ENCODE results near the gene GSTA2.
"Not testable (repeated sequence)": the region's sequence is repeated elsewhere in the genome, so short reads cannot be mapped to it uniquely, and the experiment has no call there.

Gene GSTA2

DNA sequence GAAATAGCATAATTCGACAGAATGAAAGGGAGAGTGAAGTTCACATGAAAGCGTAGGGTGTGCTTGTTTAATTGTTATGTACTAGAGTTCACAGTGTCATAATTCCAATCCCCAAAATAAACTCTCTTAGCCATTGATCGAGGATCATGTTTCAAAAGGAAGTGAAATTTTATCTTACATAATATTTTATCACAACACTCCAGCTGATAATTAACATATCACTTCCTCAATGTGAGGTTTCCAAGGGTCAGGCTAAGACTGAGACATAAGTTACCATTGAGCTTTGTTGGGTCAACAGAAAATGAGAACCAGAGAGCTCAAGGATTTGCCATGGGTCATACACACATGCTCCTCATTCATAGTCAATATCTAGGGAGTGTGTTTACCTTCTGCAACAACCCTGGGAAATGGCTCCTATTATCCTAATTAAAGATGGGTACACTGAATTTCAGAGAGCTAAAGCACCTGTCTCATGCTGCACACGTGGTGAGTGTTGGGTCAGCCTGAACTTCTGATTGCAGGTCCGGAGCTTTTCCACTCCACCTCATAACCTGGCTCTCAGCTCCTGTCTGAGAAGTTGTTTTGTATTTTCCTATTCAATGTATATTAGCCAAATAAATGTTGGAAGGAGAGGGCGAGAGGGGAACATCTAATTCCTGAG, 3.0 kb downstream of the GSTA2 start:
- no peak for DNase-seq (ENCODE audit: low read depth, low spot score)

DNA sequence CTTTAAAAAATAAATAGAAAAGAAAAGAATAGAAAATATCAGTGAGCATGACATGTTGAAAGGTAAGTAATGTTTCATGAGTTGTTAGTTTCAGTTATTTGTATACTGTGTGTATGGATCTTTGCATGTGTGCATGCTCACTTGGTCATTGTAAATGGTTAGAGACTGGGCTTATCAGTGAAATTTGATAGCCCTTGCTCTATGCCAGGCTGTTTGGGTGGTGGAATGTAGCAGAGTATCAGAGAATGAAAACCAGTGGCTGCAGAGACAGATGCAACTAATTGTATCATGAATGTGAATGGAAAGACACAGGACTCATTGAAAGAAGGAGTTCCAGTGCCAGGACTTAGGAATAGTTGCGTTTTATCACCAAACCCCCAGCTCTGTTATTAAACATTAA, 4.2 kb downstream of the GSTA2 start:
- no peak for DNase-seq (ENCODE audit: low read depth, low spot score)

DNA sequence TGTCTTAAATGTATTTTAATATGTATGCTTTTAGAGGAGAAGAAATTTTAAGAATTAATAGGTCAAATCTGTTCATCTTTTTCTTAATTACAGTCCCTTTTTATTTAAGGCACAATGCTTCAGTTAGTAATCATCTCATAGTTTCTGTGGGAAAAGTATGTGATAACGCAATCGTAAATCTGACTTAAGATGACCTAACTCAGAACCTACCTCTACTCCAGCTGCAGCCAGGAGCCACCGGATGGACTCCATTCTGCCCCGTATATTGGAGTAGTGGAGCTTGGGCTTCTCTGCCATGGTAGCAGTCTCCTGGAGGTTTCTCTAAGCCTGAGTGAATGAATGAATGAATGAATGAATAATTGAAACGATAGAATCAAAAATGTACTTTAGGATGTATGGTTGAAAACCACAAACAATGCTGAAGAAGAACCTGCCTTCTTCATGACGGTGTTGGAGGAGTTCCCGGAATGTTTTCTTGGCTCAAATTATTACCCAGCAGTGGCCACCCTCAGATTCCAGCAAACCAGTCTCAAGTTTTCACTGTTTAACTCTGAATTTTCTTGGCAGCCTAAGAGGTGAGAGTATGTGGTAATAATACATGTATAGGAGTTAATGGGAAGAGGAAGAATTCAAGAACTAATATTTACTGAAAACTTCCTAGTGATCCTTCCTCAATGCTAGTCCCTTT, 5.5 kb downstream of the GSTA2 start:
- DNase-seq (ENCODE audit: low read depth, low spot score) = not testable (repeated sequence)

DNA sequence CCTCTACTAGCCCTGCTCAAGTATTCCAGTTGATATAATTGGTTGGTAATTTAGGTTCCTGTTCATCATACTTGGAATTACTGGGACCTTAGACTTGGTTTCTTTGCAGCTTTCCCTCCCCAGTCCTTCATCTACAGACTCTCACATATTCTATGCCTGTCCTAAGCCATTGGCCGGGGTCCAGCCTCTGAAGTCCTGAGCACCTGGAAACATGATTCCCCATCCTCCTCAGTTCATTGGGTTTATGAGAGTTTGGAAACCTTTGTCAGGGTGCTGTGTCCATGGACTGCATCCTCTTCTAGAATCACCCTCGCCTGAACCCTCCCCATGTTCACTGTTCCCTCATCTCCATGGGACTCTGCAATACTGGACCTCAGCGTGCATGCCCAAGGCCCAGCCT, 8.8 kb downstream of the GSTA2 start:
- DNase-seq (ENCODE audit: low read depth, low spot score) = no peak

DNA sequence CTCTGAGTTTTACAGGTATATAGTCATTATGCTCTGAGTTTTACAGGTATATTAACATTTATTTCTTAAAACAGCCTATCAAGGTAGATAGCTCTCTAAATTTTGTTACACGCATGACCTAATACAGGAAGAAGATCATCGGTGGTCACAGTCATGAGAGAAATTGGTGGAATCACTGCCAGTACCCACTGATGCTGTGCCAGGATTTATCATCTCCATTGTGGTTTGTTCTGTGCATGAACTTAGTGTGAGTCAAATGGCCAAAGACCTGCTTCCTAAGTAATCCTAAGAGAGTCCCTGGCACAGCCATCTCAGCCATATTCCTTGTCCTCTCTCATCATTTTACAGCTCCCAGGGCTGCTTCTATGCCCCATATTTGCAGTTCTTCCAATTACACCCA, 10.1 kb downstream of the GSTA2 start:
- DNase-seq (ENCODE audit: low read depth, low spot score) = not testable (repeated sequence)

DNA sequence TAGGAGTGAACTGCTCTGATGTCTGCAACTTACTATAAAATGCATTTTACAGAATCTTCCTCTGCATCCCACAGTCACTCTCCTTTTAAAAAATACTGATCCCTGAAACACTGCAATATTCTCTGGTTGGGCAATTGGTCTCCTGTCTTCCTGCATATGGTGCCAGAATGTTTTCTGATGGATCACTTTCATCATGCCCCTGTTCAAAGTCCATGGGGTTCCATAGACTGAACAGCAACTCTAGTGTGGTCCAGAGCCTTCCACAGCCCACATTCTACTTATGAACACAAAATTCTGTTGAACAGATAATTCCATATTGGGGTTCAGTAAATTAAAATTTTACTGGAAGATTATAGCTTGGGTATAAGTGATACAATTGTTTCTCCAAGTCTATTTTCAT, 11.0 kb downstream of the GSTA2 start:
- DNase-seq (ENCODE audit: low read depth, low spot score) = no peak

DNA sequence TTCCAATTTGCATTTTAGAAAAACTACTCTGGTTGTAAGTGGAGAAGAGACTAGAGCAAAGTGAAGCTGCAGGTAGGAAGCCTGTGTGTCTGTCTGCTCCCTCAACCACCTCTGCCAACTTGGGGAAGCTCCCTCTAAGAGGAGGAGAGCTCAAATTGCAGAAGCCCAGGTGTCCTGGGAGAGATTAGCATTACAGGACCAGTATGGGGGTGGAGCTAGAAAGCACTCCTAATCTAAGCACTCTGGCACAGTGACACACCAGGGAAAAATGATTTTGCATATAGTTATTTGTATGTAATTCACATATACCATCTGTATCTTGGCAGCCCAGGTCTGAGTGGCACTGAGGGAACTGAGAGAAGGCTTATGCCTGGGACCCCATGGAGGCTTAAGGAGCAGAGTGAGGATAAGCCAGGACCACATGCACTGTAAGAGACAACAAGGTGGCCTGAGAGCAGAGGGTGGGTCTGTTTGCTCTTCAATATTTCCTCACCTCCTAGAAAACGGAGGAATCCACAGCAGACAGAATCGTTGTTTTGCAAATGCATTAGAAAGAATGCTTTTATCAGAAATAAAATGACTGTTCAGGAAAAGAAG, 13.6 kb downstream of the GSTA2 start:
- DNase-seq (ENCODE audit: low read depth, low spot score) = no peak

DNA sequence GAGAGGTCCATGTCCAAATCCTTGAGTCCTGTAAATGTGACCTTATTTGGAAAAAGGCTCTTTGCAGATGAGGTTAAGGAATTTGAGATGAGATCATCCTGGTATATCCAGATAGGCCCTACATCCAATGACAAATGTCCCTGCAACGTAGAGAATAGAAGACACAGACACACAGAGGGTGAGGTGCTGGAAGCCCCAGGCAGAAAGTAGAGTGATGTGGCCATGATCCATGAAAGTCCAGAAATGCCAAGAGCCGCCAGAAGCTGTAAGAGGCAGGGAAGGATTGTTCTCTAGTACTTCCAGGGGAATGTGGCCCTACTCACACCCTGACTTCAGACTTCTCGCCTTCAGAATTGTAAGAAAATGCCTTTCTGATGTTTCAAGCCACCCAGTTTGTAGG, 16.0 kb downstream of the GSTA2 start:
- DNase-seq (ENCODE audit: low read depth, low spot score) = not testable (repeated sequence)

DNA sequence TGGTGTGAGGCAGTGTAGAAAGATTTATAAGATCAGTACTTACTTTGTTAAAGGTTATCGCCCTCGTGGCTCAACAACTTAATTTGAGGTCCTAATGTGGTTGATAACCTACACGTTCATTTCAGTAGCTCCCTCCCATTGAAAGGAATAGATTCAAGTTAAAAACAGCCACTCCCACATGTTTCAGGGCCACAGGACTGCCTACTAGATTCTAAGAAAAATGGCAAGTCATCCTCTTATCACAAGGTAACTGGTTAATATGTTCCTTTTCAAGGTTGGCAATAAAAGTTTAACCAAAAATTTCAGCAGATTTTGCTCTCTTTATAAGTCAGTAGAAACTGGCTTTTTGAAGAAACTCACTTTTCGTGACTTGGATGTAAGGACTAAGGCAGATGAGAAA, 17.1 kb downstream of the GSTA2 start:
- DNase-seq (ENCODE audit: low read depth, low spot score) = no peak

DNA sequence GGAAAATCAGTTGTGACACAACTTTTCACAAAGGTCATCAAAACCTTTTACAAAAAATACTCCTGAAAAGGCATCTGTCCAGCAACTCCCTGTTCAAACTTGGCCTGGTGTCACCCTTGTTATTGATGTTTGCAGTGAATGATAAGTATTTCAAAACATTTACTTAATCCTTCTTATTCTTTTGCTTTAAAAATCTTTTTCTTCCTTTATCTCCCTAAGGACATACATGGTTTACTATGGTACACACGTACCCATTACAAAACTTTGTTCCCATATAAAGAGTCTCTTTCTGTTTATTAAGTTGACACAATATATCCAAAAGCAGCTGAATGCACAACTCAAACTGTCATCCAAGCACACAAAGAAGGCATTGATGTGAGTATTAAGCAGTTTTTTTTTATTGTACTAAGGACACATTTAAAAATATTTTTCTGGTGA, 17.5 kb downstream of the GSTA2 start:
- no peak for DNase-seq (ENCODE audit: low read depth, low spot score)

DNA sequence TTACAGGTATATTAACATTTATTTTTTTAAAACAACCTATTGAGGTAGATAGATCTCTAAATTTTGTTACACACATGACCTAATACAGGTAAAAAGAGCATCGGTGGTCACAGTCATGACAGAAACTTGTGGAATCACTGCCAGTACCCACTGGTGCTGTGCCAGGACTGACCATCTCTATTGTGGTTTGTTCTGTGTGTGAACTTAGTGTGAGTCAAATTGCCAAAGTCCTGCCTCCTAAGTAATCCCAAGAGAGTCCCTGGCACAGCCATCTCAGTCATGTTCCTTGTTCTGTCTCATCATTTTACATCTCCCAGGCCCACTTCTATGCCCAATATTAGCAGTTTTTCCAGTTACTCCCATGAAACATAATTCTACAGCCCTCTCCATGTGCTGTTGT, 21.4 kb downstream of the GSTA2 start:
- no peak for DNase-seq (ENCODE audit: low read depth, low spot score)

DNA sequence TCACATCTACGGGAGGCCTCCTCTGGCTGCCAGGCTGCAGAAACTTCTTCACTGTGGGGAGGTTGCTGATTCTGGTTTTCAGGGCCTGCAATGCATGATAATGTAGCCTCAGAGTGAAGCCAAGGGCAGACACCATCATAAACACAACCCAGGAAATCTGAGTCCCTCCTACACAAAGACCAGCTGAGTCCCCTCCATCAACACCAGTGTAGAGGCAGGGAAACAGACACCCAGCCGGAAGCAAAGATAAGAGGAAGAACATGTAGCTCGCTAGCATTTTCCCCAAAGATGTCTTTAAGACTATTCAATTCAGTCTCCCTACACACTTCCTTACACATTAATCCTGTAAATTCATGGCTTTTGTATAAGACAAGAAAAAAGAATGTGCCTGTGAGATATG, 23.6 kb downstream of the GSTA2 start:
- DNase-seq (ENCODE audit: low read depth, low spot score) = no peak

DNA sequence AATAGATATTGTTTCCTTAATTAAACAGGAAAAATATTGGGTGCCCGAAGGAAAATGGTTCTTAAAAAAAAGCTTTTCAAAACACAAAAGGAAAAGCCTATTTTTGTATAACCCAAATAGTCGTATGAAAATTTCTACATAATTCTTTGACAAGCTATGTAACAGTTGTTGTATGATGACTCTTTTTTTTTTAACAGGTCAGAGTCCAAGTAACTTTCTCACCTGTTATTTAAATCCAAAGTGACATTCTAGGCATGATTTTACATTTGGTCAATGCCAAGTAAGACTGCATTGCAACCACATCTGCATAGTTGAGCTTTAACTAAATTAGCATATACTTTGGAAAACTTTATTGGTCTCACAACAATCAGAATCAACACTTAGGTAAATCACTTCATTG, 24.1 kb downstream of the GSTA2 start:
- no peak for DNase-seq (ENCODE audit: low read depth, low spot score)

DNA sequence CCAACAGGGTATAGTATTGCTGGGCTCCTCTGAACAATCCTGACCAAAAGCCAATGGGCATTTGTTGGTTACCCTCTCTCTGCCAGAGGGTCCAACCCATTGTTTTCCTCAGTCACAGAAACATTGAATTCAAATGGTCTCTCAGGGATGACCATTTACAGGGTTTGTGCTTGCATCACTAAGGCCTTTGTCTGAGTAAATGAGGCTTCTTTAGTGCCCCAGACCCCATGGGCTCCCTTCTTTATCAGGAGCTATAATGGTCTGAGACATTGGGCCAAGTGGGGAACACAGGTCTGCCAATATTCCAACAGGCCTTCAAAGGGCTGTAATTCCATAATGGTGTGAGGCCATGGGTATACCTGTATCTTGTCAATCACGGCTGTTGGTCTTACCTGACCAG, 27.1 kb downstream of the GSTA2 start:
- DNase-seq (ENCODE audit: low read depth, low spot score) = no peak

DNA sequence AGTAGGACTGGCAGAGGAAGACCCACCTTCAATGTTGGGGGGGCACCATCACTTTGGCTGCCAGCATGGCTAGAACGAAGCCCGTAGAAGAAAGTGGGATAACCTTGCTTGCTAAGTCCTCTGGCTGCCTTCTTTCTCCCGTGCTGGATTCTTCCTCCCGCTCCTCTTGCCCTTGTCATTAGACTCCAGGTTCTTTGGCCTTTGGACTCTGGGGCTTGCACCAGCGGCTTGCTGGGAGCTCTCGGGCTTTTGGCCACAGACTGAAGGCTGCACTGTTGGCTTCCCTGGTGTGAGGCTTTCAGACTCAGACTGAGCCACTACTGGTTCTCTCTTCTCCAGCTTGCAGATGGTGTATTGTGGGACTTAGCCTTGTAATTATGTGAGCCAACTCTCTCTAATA, 28.2 kb downstream of the GSTA2 start:
- no peak for DNase-seq (ENCODE audit: low read depth, low spot score)

DNA sequence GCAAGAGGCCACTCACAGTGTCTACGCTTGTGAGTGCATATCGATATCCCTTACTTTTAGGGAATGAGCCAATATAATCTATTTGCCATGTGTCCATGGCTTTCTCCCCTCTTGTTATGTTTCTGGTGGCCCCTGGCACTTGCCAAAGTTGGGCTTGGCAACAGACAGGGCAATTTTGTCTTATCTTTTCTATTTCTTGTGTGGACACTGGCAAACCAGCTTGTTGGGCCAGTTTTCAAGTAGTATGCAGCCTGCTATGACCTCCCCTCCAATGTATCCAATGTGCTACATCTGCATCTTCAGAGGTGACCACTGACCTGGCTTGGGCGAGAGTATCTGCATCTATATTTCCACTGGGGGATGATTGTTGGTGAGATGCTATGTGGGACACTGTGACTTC, 29.2 kb downstream of the GSTA2 start:
- no peak for DNase-seq (ENCODE audit: low read depth, low spot score)

DNA sequence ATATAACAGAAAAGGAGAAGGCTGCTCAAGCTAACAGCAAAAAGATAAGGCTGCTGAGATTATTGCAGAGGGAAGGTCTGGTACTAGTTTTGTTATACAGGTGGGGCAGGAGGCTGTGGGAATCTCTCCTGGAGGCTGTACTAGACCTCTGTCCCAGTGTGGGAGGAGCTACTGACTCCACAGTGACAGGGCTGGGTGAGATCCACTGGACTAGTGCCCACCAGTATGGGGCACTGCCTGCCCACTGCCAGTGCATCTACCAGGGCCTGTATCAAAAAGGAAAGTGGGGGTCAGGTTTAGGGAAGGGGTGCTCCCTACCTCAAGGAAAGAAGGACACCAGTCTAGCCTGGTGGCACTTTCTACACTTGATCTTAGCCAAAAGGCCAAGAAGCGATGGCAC, 30.1 kb downstream of the GSTA2 start:
- no peak for DNase-seq (ENCODE audit: low read depth, low spot score)

DNA sequence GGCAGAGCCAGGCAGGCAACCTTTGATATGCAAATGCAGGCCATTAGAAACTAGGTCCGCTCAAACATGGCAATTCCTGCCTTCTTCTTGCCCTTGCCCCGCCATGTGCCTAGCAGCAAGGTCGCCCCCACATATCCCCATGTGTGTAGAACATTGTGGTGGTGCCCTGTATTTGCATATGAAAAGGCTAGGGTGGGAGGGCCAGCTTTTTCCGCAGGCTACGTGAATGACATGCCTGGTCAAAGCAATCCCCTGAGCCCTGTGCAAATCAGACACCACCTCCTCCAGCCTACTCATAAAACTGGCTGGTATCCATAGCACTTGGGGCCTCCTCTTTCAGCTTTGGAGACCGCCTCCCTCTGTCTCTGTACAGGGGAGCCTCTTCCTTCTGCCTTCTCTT, 31.6 kb downstream of the GSTA2 start:
- no peak for DNase-seq (ENCODE audit: low read depth, low spot score)

DNA sequence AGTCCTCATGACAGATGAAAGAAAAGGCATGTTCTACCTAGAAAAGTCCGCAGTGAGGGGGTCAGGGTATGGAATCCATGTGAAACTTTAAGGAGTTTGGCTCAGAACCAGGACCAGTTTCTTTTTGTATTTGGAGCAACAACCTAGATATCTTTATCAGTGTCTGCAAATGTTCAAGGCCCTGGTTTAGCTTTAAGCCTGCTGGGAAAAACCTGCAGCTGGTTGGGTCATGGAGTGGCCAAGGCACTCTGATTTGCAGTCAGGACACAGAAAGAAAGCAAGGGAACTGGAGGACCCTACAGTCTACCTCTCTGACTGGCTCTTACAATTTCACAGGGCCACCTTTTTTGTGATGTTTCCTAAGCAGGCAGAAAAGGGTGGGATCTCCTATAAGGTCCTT, 33.7 kb downstream of the GSTA2 start:
- DNase-seq (ENCODE audit: low read depth, low spot score) = no peak

DNA sequence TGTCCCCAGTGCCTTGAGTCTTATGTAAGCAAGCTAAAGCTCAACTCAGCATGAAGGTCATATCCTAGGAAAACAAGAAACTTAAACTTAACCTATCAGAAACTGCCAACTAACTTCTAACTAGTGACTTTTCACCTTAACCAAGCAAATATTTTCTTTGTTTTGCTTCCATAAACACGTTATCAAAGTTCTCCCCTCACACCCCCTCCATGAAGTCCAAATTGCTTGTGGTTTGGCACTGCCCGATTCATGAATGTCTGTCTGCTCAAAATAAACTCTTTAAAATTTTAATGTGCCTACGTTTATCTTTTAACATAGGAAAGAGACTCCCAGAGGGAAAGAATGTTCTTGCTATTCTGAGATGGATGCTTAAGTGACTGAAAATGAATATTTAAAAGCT, 34.9 kb downstream of the GSTA2 start:
- no peak for DNase-seq (ENCODE audit: low read depth, low spot score)

DNA sequence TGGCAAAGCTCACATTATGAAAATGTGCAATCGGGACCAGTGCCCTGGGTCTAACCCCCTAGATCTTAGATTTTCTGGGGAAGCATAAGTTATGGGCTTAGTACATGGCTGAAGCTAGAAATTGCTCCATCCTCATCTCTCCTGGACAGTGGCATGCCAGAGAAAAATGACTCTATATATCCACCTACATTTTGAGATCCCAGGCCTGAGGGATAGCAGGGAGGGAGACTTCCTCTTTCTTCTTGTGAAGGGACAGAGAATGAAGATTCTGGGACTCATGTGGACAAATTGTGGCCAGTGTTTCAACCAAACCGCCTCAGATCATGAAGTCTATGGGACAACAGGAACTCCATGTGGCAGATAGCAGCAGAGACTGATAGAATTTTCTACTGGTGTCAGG, 35.4 kb downstream of the GSTA2 start:
- no peak for DNase-seq (ENCODE audit: low read depth, low spot score)

DNA sequence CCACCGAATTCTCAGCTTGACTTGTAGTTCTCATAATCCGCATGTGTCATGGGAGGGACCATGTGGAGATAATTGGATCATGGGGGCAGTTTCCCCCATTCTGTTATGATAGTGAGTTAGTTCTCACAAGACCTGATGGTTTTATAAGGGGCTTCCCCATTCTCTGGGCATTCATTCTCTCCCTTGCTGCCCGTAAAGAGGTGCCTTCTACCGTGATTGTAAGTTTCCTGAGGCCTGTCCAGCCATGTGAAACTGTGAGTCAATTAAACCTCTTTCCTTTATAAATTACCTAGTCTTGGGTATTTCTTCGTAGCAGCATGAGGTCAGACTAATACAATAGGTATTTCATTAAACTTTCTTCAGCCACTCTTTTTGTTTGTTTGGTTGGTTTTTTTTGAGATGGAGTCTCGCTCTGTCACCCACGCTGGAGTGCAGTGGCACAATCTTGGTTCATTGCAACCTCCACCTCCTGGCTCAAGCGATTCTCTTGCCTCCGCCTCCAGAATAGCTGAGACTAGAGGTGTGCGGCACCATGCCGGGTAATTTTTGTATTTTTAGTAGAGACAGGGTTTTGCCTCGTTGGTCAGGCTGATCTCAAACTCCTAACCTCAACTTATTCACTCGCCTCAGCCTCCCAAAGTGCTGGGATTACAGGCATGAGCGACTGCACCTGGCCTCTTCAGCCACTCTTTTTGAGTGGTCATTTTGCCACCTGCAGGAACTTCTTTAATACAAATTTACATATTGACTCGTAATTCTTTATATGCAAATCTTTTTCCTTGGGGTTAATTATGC, 36.3 kb downstream of the GSTA2 start:
- no peak for DNase-seq (ENCODE audit: low read depth, low spot score)

DNA sequence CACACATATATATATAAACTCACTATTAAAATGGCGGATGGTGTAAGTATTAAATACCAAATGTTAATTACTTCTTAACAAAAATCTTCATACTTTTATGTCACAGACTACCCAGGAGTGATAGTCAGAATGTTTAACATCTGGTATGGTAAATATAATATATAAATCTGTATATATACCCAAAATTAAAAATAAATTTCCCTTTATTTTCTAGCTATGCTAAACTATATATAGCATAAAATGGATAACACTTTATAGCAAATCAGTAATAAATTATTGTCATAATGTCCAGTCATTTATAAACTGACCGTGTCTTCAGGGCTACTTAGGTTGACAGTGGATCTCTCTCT, 37.1 kb downstream of the GSTA2 start:
- no peak for DNase-seq (ENCODE audit: low read depth, low spot score)

All from activated naive CD8-positive, alpha-beta T cell treated with anti-CD3 and anti-CD28 coated beads, Interleukin-2, amount 50 U/mL, for 16 hours (primary cell).